BLaER1 (cell line): Measurements from ENCODE around the gene KANSL2.
"Not testable (repeated sequence)": the region's sequence is repeated elsewhere in the genome, so short reads cannot be mapped to it uniquely, and the experiment has no call there.

Experiments used
- H3K27ac ChIP-seq: shearing (Covaris generic); formaldehyde crosslinking; 2 replicates; pipeline ENCODE4 v1.8.1; 2022
- H3K27me3 ChIP-seq: shearing (Covaris generic); formaldehyde crosslinking; 2 replicates; pipeline ENCODE4 v1.8.1; 2022
- H3K36me3 ChIP-seq: shearing (Covaris generic); formaldehyde crosslinking; 2 replicates; pipeline ENCODE4 v1.8.1; 2022
- H3K4me1 ChIP-seq: shearing (Covaris generic); formaldehyde crosslinking; 2 replicates; pipeline ENCODE4 v1.8.1; 2022
- H3K4me2 ChIP-seq: shearing (Covaris generic); formaldehyde crosslinking; 2 replicates; pipeline ENCODE4 v1.8.1; 2022
- H3K4me3 ChIP-seq: shearing (Covaris generic); formaldehyde crosslinking; 2 replicates; pipeline ENCODE4 v1.8.1; 2022
- H3K9ac ChIP-seq: shearing (Covaris generic); formaldehyde crosslinking; 2 replicates; pipeline ENCODE4 v1.8.1; 2022
- H3K9me3 ChIP-seq: shearing (Covaris generic); formaldehyde crosslinking; 2 replicates; pipeline ENCODE4 v1.8.1; 2022
- H4K20me1 ChIP-seq: shearing (Covaris generic); formaldehyde crosslinking; 2 replicates; pipeline ENCODE4 v1.8.1; 2022
- Cebpa-rat ChIP-seq: shearing (Covaris generic); IDR thresholded peaks from 2 replicates; pipeline ENCODE4 v1.8.1; 2022

KANSL2 gene

GRCh38 chr12:48651681-48652080 is 30.4 kb downstream of the KANSL2 start:
- Histone ChIP-seq H3K27me3 (no peaks in the 10 kb centered on the region), H3K9me3 (no peaks in the 10 kb centered on the region), H3K4me3 (no peak overlapping the region), H3K27ac (no peak overlapping the region), H4K20me1 (peaks cover 28% of the 10 kb centered on the region), H3K4me2 (no peak overlapping the region), H3K9ac (no peak overlapping the region), H3K36me3 (peaks cover 99% of the 10 kb centered on the region), H3K4me1 (no peaks in the 10 kb centered on the region)
- TF ChIP-seq Cebpa-rat, result no peak

GRCh38 chr12:48645354-48645753 is 36.7 kb downstream of the KANSL2 start:
- H3K9ac ChIP-seq, H3K27me3 ChIP-seq, H3K4me3 ChIP-seq, H3K27ac ChIP-seq, H4K20me1 ChIP-seq, H3K4me2 ChIP-seq, H3K4me1 ChIP-seq: not testable (repeated sequence)
- Histone ChIP-seq H3K9me3 (peaks cover 52% of the 10 kb centered on the region), H3K36me3 (peaks cover 98% of the 10 kb centered on the region)

GRCh38 chr12:48643011-48643410 is 39.0 kb downstream of the KANSL2 start:
- no peak for TF ChIP-seq Cebpa-rat
- Histone ChIP-seq H3K9me3 (peaks cover 52% of the 10 kb centered on the region), H3K27ac (no peak overlapping the region), H3K27me3 (no peaks in the 10 kb centered on the region), H3K4me1 (no peaks in the 10 kb centered on the region), H3K4me3 (no peak overlapping the region), H3K36me3 (peaks cover 76% of the 10 kb centered on the region), H4K20me1 (no peaks in the 10 kb centered on the region), H3K9ac (no peak overlapping the region), H3K4me2 (no peak overlapping the region)

- not testable (repeated sequence) for H3K27ac ChIP-seq, H3K4me1 ChIP-seq, H3K9ac ChIP-seq, H3K4me3 ChIP-seq, H3K27me3 ChIP-seq, H4K20me1 ChIP-seq, H3K4me2 ChIP-seq
- peaks cover 67% of the 10 kb centered on the region for H3K36me3 ChIP-seq
- peaks cover 52% of the 10 kb centered on the region for H3K9me3 ChIP-seq
These were observed 40.1 kb downstream of the KANSL2 start for GRCh38 chr12:48641752-48642555.

GRCh38 chr12:48640854-48641253 is 41.2 kb downstream of the KANSL2 start:
- no peak for TF ChIP-seq Cebpa-rat
- Histone ChIP-seq H3K4me3 (no peak overlapping the region), H4K20me1 (no peaks in the 10 kb centered on the region), H3K27me3 (no peaks in the 10 kb centered on the region), H3K4me2 (no peak overlapping the region), H3K36me3 (peaks cover 56% of the 10 kb centered on the region), H3K9ac (no peak overlapping the region), H3K4me1 (no peaks in the 10 kb centered on the region), H3K9me3 (peaks cover 46% of the 10 kb centered on the region), H3K27ac (no peak overlapping the region)

GRCh38 chr12:48640428-48640827 is 41.6 kb downstream of the KANSL2 start:
- H3K36me3 ChIP-seq, result peaks cover 52% of the 10 kb centered on the region
- H3K27ac ChIP-seq, result no peak overlapping the region
- TF ChIP-seq Cebpa-rat, result no peak
- H3K9me3 ChIP-seq, result peaks cover 46% of the 10 kb centered on the region
- no peaks in the 10 kb centered on the region for H3K4me1 ChIP-seq
- no peaks in the 10 kb centered on the region for H4K20me1 ChIP-seq
- no peak overlapping the region for H3K4me3 ChIP-seq
- H3K27me3 ChIP-seq, result no peaks in the 10 kb centered on the region
- H3K4me2 ChIP-seq, result no peak overlapping the region
- H3K9ac ChIP-seq, result no peak overlapping the region

- Histone ChIP-seq H3K4me1 (no peaks in the 10 kb centered on the region), H3K9ac (no peak overlapping the region), H4K20me1 (no peaks in the 10 kb centered on the region), H3K36me3 (no peaks in the 10 kb centered on the region), H3K27me3 (no peaks in the 10 kb centered on the region), H3K4me3 (no peak overlapping the region), H3K27ac (no peak overlapping the region), H3K4me2 (no peak overlapping the region), H3K9me3 (no peaks in the 10 kb centered on the region)
- TF ChIP-seq Cebpa-rat, result no peak
These were observed 51.0 kb downstream of the KANSL2 start for GRCh38 chr12:48631071-48631470.

- no peak for TF ChIP-seq Cebpa-rat
These were observed 51.7 kb downstream of the KANSL2 start for GRCh38 chr12:48630346-48630745.

GRCh38 chr12:48629541-48629940 is 52.5 kb downstream of the KANSL2 start:
- Histone ChIP-seq H3K9me3 (no peaks in the 10 kb centered on the region), H3K27ac (no peak overlapping the region), H3K9ac (no peak overlapping the region), H3K4me3 (no peak overlapping the region), H3K4me2 (no peak overlapping the region), H3K27me3 (no peaks in the 10 kb centered on the region), H3K4me1 (no peaks in the 10 kb centered on the region), H3K36me3 (no peaks in the 10 kb centered on the region), H4K20me1 (no peaks in the 10 kb centered on the region)
- no peak for TF ChIP-seq Cebpa-rat

More at GRCh38 chr12:48630346-48630745, 51.7 kb downstream of the KANSL2 start:
- Histone ChIP-seq H3K27me3 (no peaks in the 10 kb centered on the region), H4K20me1 (no peaks in the 10 kb centered on the region), H3K9me3 (no peaks in the 10 kb centered on the region), H3K27ac (no peak overlapping the region), H3K4me3 (no peak overlapping the region), H3K9ac (no peak overlapping the region), H3K4me2 (no peak overlapping the region), H3K36me3 (no peaks in the 10 kb centered on the region), H3K4me1 (no peaks in the 10 kb centered on the region)

- no peaks in the 10 kb centered on the region for H3K4me1 ChIP-seq
- no peak overlapping the region for H3K9ac ChIP-seq
- TF ChIP-seq Cebpa-rat, result no peak
- no peak overlapping the region for H3K4me2 ChIP-seq
- no peak overlapping the region for H3K4me3 ChIP-seq
- H3K27me3 ChIP-seq, result no peaks in the 10 kb centered on the region
- H3K36me3 ChIP-seq, result no peaks in the 10 kb centered on the region
- H4K20me1 ChIP-seq, result no peaks in the 10 kb centered on the region
- H3K9me3 ChIP-seq, result peaks cover 9% of the 10 kb centered on the region; the same call in 1 of the 2 replicates
- no peak overlapping the region for H3K27ac ChIP-seq
These were observed 54.5 kb downstream of the KANSL2 start for GRCh38 chr12:48627556-48627955.

- H3K27ac ChIP-seq, H3K36me3 ChIP-seq, H3K9me3 ChIP-seq, H3K4me1 ChIP-seq, H3K9ac ChIP-seq, H3K27me3 ChIP-seq, H3K4me3 ChIP-seq, H4K20me1 ChIP-seq, H3K4me2 ChIP-seq: not testable (repeated sequence)
These were observed 59.0 kb downstream of the KANSL2 start for GRCh38 chr12:48622997-48623396.
